ENCODE results near the gene BTBD18.
A peak's percentile ranks its signal among the peaks of the same experiment; 100 is the strongest.

Gene BTBD18

GRCh38 chr11:57751676-57752253, at the start of gene BTBD18:
BTBD18 (minus strand) TSS chr11:57751819; CDS start chr11:57751188, 631 bp downstream.
- peak; percentile 66 for DNase-seq
- TF ChIP-seq GATA1 (IDR thresholded peaks at IDR 0.05; ENCODE audit: low read depth, low read length) (no peak), POLR2A (IDR thresholded peaks at IDR 0.05; ENCODE audit: low read length) (no peak)

- DNase-seq, result no peak
- TF ChIP-seq GATA1 (IDR thresholded peaks at IDR 0.05; ENCODE audit: low read depth, low read length) (no peak), POLR2A (IDR thresholded peaks at IDR 0.05; ENCODE audit: low read length) (no peak)
These were observed 49.5 kb upstream of the BTBD18 start for GRCh38 chr11:57801183-57801485.

GRCh38 chr11:57800444-57801182, 49.0 kb upstream of the BTBD18 start:
- TF ChIP-seq POLR2A (IDR thresholded peaks at IDR 0.05; ENCODE audit: low read length) (no peak), GATA1 (IDR thresholded peaks at IDR 0.05; ENCODE audit: low read depth, low read length) (no peak)
- DNase-seq, result peak; percentile 69 to 80

GRCh38 chr11:57798905-57799559, 47.4 kb upstream of the BTBD18 start:
- no peak for TF ChIP-seq POLR2A (IDR thresholded peaks at IDR 0.05; ENCODE audit: low read length)
- TF ChIP-seq GATA1 (IDR thresholded peaks at IDR 0.05; ENCODE audit: low read depth, low read length), result no peak
- DNase-seq, result peak; percentile 33 to 60

GRCh38 chr11:57793351-57794115, 41.9 kb upstream of the BTBD18 start:
- DNase-seq, result no peak
- TF ChIP-seq POLR2A (IDR thresholded peaks at IDR 0.05; ENCODE audit: low read length), result no peak
- TF ChIP-seq GATA1 (IDR thresholded peaks at IDR 0.05; ENCODE audit: low read depth, low read length), result no peak

- TF ChIP-seq GATA1 (IDR thresholded peaks at IDR 0.05; ENCODE audit: low read depth, low read length), result no peak
- TF ChIP-seq POLR2A (IDR thresholded peaks at IDR 0.05; ENCODE audit: low read length), result no peak
- DNase-seq, result no peak
These were observed 41.3 kb upstream of the BTBD18 start for GRCh38 chr11:57792870-57793269.

- DNase-seq, result peak; percentile 41 to 69
- TF ChIP-seq GATA1 (IDR thresholded peaks at IDR 0.05; ENCODE audit: low read depth, low read length), result no peak
- no peak for TF ChIP-seq POLR2A (IDR thresholded peaks at IDR 0.05; ENCODE audit: low read length)
These were observed 40.5 kb upstream of the BTBD18 start for GRCh38 chr11:57792060-57792541.

GRCh38 chr11:57791321-57792059, 39.9 kb upstream of the BTBD18 start:
- no peak for TF ChIP-seq POLR2A (IDR thresholded peaks at IDR 0.05; ENCODE audit: low read length)
- no peak for TF ChIP-seq GATA1 (IDR thresholded peaks at IDR 0.05; ENCODE audit: low read depth, low read length)
- DNase-seq, result no peak

GRCh38 chr11:57788703-57789088, 37.1 kb upstream of the BTBD18 start:
- TF ChIP-seq GATA1 (IDR thresholded peaks at IDR 0.05; ENCODE audit: low read depth, low read length), result no peak
- TF ChIP-seq POLR2A (IDR thresholded peaks at IDR 0.05; ENCODE audit: low read length), result no peak
- DNase-seq, result no peak

- TF ChIP-seq GATA1 (IDR thresholded peaks at IDR 0.05; ENCODE audit: low read depth, low read length) (no peak), POLR2A (IDR thresholded peaks at IDR 0.05; ENCODE audit: low read length) (no peak)
- DNase-seq, result no peak
These were observed 36.5 kb upstream of the BTBD18 start for GRCh38 chr11:57787920-57788702.

GRCh38 chr11:57787006-57787604, 35.5 kb upstream of the BTBD18 start:
- TF ChIP-seq GATA1 (IDR thresholded peaks at IDR 0.05; ENCODE audit: low read depth, low read length), result no peak
- no peak for DNase-seq

- DNase-seq, result no peak
- TF ChIP-seq POLR2A (IDR thresholded peaks at IDR 0.05; ENCODE audit: low read length) (no peak), GATA1 (IDR thresholded peaks at IDR 0.05; ENCODE audit: low read depth, low read length) (no peak)
These were observed 34.8 kb upstream of the BTBD18 start for GRCh38 chr11:57786436-57786835.
